IMR-90 (cell line): Measurements from ENCODE around the gene SPDYE1. TPM values are rescaled to one million over a fixed set of nuclear protein-coding genes. Genes with fewer than 3 reads are reported as not detected.
"Not testable (repeated sequence)": the region's sequence is repeated elsewhere in the genome, so short reads cannot be mapped to it uniquely, and the experiment has no call there.

ENCODE experiments used
- ATAC-seq: fragments of 200-7000 bp; cut with Tn5 transposase; 2 replicates; pipeline ENCODE4 v1.9.1; 2020; ENCODE audit warnings: low read depth, mild to moderate bottlenecking, moderate library complexity
- BruUV-seq: library from RNA; stranded (reverse); fragments of 400-500 nt; replicated peaks from 2 replicates; lab custom pipeline; 2021; lab: Mats Ljungman, UMichigan
- CTCF ChIA-PET: fragments of 300-600 bp; formaldehyde crosslinking; extraction: SDS; loops from one replicate; lab custom pipeline; 2021; ENCODE audit warnings: antibody characterized with exemption; lab: Yijun Ruan, JAX
- POLR2A ChIA-PET: fragments of 300-600 bp; sonication (Branson Sonifier 250); formaldehyde crosslinking; loops from one replicate; lab custom pipeline; 2022; ENCODE audit warnings: antibody characterized with exemption; ENCODE audit not compliant: unreplicated experiment; lab: Charles Lee
- DNase-seq: peaks from one replicate; pipeline ENCODE4 v3.0.0; 2013
- H2AFZ ChIP-seq: replicated peaks from 2 replicates; pipeline ENCODE3; 2013; ENCODE audit warnings: low read length, mild to moderate bottlenecking; ENCODE audit not compliant: poor library complexity
- H2AK5ac ChIP-seq: 2 replicates; pipeline ENCODE4 v1.6.1; 2013; ENCODE audit warnings: low read depth, low read length, inconsistent platforms
- H2AK9ac ChIP-seq: replicated peaks from 2 replicates; pipeline ENCODE3; 2013; ENCODE audit warnings: mild to moderate bottlenecking, low read depth, low read length, moderate library complexity; ENCODE audit not compliant: poor library complexity
- H2BK120ac ChIP-seq: 2 replicates; pipeline ENCODE4 v1.6.1; 2013; ENCODE audit warnings: low read depth, low read length, inconsistent platforms
- H2BK15ac ChIP-seq: 3 replicates; pipeline ENCODE4 v1.6.1; 2013; ENCODE audit warnings: low read depth, low read length, inconsistent platforms
- H2BK20ac ChIP-seq: 2 replicates; pipeline ENCODE4 v1.6.1; 2013; ENCODE audit warnings: low read depth, mild to moderate bottlenecking, inconsistent platforms, low read length, moderate library complexity
- H2BK5ac ChIP-seq: 2 replicates; pipeline ENCODE4 v1.6.1; 2013; ENCODE audit warnings: mild to moderate bottlenecking, low read depth, low read length, inconsistent platforms; ENCODE audit not compliant: poor library complexity, severe bottlenecking
- H3K14ac ChIP-seq: replicated peaks from 2 replicates; pipeline ENCODE4 v1.6.1; 2013; ENCODE audit warnings: low read depth, low read length, inconsistent platforms
- H3K18ac ChIP-seq: 2 replicates; pipeline ENCODE4 v1.6.1; 2013; ENCODE audit warnings: low read depth, low read length, control low read depth
- H3K23ac ChIP-seq: 2 replicates; pipeline ENCODE4 v1.6.1; 2013; ENCODE audit warnings: low read depth, low read length, inconsistent platforms
- H3K27ac ChIP-seq: 2 replicates; pipeline ENCODE4 v1.5.1; 2013; ENCODE audit warnings: mild to moderate bottlenecking, control low read depth, low read length; ENCODE audit not compliant: insufficient read depth
- H3K27me3 ChIP-seq: 2 replicates; pipeline ENCODE4 v1.6.1; 2013; ENCODE audit warnings: low read length; ENCODE audit not compliant: control insufficient read depth, insufficient read depth
- H3K36me3 ChIP-seq: 2 replicates; pipeline ENCODE4 v1.6.1; 2013; ENCODE audit warnings: low read length, mixed read lengths; ENCODE audit not compliant: control insufficient read depth, insufficient read depth
- H3K4ac ChIP-seq: 2 replicates; pipeline ENCODE4 v1.6.1; 2013; ENCODE audit warnings: low read depth, low read length, inconsistent platforms
- H3K4me1 ChIP-seq: 2 replicates; pipeline ENCODE4 v1.6.1; 2013; ENCODE audit warnings: low read length, mixed read lengths; ENCODE audit not compliant: control insufficient read depth, insufficient read depth
- H3K4me2 ChIP-seq: 2 replicates; pipeline ENCODE4 v1.6.1; 2013; ENCODE audit warnings: low read depth, mild to moderate bottlenecking, control low read depth, low read length, moderate library complexity
- H3K4me3 ChIP-seq: 2 replicates; pipeline ENCODE4 v1.5.1; 2013; ENCODE audit warnings: low read depth, mild to moderate bottlenecking, control low read depth, low read length, moderate library complexity; ENCODE audit not compliant: insufficient read depth
- H3K56ac ChIP-seq: 2 replicates; pipeline ENCODE4 v1.6.1; 2013; ENCODE audit warnings: low read length, inconsistent platforms; ENCODE audit not compliant: insufficient read depth; ENCODE audit errors: extremely low read depth
- H3K79me1 ChIP-seq, 2 experiments: 2 replicates each; pipeline ENCODE4 v1.6.1; 2013; ENCODE audit warnings: low read length in 2 of 2, inconsistent platforms in 1 of 2, low read depth in 1 of 2
- H3K9ac ChIP-seq: 2 replicates; pipeline ENCODE4 v1.6.1; 2013; ENCODE audit warnings: low read depth, low read length, control low read depth
- H3K9me1 ChIP-seq: 2 replicates; pipeline ENCODE4 v1.6.1; 2013; ENCODE audit warnings: low read length, inconsistent platforms; ENCODE audit not compliant: insufficient read depth
- H3K9me3 ChIP-seq: 2 replicates; pipeline ENCODE4 v1.6.1; 2013; ENCODE audit warnings: low read length; ENCODE audit not compliant: control insufficient read depth, insufficient read depth
- H4K20me1 ChIP-seq: 2 replicates; pipeline ENCODE4 v1.6.1; 2013; ENCODE audit warnings: low read length, inconsistent platforms; ENCODE audit not compliant: insufficient read depth
- H4K5ac ChIP-seq: 2 replicates; pipeline ENCODE4 v1.6.1; 2013; ENCODE audit warnings: mild to moderate bottlenecking, low read depth, low read length, control low read depth
- H4K8ac ChIP-seq, 2 experiments: 2 replicates each; pipeline ENCODE4 v1.6.1; 2013; ENCODE audit warnings: low read depth in 2 of 2, low read length in 2 of 2, control low read depth in 1 of 2, inconsistent platforms in 1 of 2
- H4K91ac ChIP-seq: 2 replicates; pipeline ENCODE4 v1.6.1; 2013; ENCODE audit warnings: low read depth, low read length, inconsistent platforms; ENCODE audit not compliant: insufficient read depth
- WGBS, 2 experiments: methylation state at CpG; one replicate each; pipeline versions ENCODE4 v1.1.5 to v1.1.7; 2013; ENCODE audit warnings: missing lambda C conversion rate in 2 of 2; ENCODE audit not compliant: insufficient read length in 1 of 2; ENCODE audit errors: extremely low coverage in 2 of 2; 5-methylcytosine and 5-hydroxymethylcytosine counted together
- dilution Hi-C: fragments of 300-500 bp; cut with HindIII; formaldehyde crosslinking; loops from one replicate; pipeline ENCODE4 v1.14.3; 2018; ENCODE audit warnings: low sequenced_read_pairs; ENCODE audit not compliant: unreplicated experiment
- in situ Hi-C: fragments of 300-500 bp; cut with MboI; formaldehyde crosslinking; loops from 3 replicates; pipeline ENCODE4 v1.14.3; 2019; ENCODE audit warnings: low sequenced_read_pairs, inconsistent platforms, mixed read lengths
- intact Hi-C: fragments of 100-400 bp; cut with micrococcal nuclease; formaldehyde crosslinking; loops from 2 replicates; pipeline ENCODE4 v1.10.0; 2022
- polyA plus RNA-seq, 3 experiments: library from polyadenylated mRNA; depleted of rRNA; stranded (reverse); fragments of >200 nt; gene quantifications; 2 replicates each; pipeline ENCODE4 v1.2.3, GENCODE V29; 2012; ENCODE audit warnings: low replicate concordance in 1 of 3
- total RNA-seq: library from RNA; depleted of rRNA; stranded (reverse); fragments of >200 nt; gene quantifications from 2 replicates; pipeline ENCODE4 v1.2.3, GENCODE V29; 2012

SPDYE1 gene
- total and polyA plus RNA-seq, 2 of the 4 experiments (the other 2 are of a cell fraction), result not detected

DNA sequence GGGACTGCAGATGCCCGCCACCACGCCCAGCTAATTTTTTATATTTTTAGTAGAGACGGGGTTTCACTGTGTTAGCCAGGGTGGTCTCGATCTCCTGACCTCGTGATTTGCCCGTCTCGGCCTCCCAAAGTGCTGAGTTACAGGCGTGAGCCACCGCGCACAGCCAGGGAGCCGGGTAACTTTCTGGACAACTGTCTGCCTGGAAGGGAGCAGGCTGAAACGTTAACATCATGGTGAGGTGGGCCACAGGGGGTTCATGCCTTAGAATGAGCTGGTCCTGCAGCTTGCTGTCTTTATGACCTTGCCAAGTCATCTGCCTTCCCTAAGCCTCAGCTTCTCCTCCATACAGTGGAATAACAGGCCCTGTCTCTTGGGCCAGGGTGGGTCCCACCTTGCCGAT is 33.6 kb downstream of the SPDYE1 start:
- H3K36me3 ChIP-seq, H3K9me3 ChIP-seq, H2BK15ac ChIP-seq, H3K4me2 ChIP-seq, H4K20me1 ChIP-seq, H3K14ac ChIP-seq, H2AK5ac ChIP-seq, H3K4ac ChIP-seq, CTCF ChIA-PET, POLR2A ChIA-PET, dilution Hi-C loops, H4K8ac ChIP-seq, H2BK120ac ChIP-seq, H2BK20ac ChIP-seq, H2AFZ ChIP-seq, H3K27ac ChIP-seq, BruUV-seq, ATAC-seq, H4K5ac ChIP-seq, H2BK5ac ChIP-seq, H3K23ac ChIP-seq, in situ Hi-C loops, H3K4me3 ChIP-seq, H4K91ac ChIP-seq, H2AK9ac ChIP-seq, H3K9ac ChIP-seq, H3K18ac ChIP-seq, H3K27me3 ChIP-seq, H3K9me1 ChIP-seq, intact Hi-C loops, H3K4me1 ChIP-seq, H3K79me1 ChIP-seq, DNase-seq, H3K56ac ChIP-seq: not testable (repeated sequence)
- WGBS, 2 experiments, result 56% methylated on average over 4 of the region's 13 CpGs; no CpG with 5 or more reads in 1 of the 2 experiments

DNA sequence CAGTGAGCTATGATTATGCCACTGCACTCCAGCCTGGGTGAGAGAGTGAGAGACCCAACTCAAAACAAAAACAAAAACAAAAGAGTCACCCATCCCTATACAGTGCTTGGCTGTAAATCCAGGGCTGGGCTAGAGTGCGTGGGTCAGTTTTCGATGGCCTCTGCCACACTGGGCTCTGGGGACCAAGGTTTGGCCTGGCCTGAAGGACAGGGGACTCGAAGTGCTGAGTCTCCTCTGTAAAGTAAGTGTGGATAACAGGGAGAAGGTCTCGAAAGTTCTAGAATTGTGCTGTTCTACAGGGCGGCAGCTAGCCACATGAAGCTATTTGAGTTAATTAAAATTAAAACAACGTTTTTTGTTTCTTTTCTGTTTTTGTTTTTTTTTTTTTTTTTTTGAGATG is 34.3 kb downstream of the SPDYE1 start:
- CTCF ChIA-PET, in situ Hi-C loops, ATAC-seq: not testable (repeated sequence)

More for the DNA sequence above, 34.3 kb downstream of the SPDYE1 start:
- H2BK5ac ChIP-seq, intact Hi-C loops, H4K20me1 ChIP-seq, POLR2A ChIA-PET, H3K4me3 ChIP-seq, BruUV-seq, H3K27ac ChIP-seq, H4K8ac ChIP-seq, H2AK5ac ChIP-seq, H3K9me3 ChIP-seq, H3K14ac ChIP-seq, H3K18ac ChIP-seq, H2AFZ ChIP-seq, H3K36me3 ChIP-seq, H3K23ac ChIP-seq, H3K9me1 ChIP-seq, H4K5ac ChIP-seq, H3K79me1 ChIP-seq, H3K4me2 ChIP-seq, H2BK120ac ChIP-seq, H3K4ac ChIP-seq, H4K91ac ChIP-seq, H3K9ac ChIP-seq, DNase-seq, dilution Hi-C loops, H2AK9ac ChIP-seq, H2BK20ac ChIP-seq, H3K4me1 ChIP-seq, H2BK15ac ChIP-seq, H3K27me3 ChIP-seq, H3K56ac ChIP-seq: not testable (repeated sequence)
- whole genome bisulfite sequencing, 2 experiments, result no CpG with 5 or more reads among the region's 6 CpGs
